Fibroblast of pulmonary artery (primary cell): ENCODE results near the gene STEAP3.

Experiments
- DNase-seq: peaks from one replicate; pipeline ENCODE4 v3.0.0-alpha.2; 2010; ENCODE audit warnings: low read depth
- H3K4me3 ChIP-seq: replicated peaks from 2 replicates; pipeline ENCODE4 v1.5.1; 2011; ENCODE audit warnings: low read depth, mild to moderate bottlenecking, control low read depth, low read length, moderate library complexity
- TF ChIP-seq, protein P1 (sequence below): IDR thresholded peaks from 2 replicates; pipeline ENCODE4 v1.5.1; 2011; ENCODE audit warnings: mild to moderate bottlenecking, control low read depth, low read length, inconsistent platforms; ENCODE audit errors: missing control alignments

Gene STEAP3

DNA sequence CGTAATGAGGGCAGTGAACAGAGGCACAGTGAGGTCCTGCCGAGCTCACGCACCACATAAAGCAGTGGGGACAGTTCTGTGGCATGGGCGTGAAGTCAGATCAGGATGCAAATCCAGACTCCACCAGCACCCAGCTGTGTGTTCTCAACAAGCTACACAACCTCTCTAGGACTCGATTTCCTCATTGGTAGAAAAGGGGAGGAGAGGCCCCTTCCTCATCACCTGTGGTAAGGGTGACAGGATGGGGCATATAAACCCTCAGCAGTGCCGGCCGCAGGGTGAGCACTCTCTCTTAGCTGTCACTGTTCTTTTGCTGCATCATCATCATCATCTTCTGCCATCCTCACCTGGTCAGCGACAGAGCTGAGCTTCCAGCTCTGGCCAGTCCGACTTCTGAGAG is 88.2 kb downstream of the STEAP3 start:
- H3K4me3 ChIP-seq: no peak overlapping the region
- TF ChIP-seq, protein P1, sequence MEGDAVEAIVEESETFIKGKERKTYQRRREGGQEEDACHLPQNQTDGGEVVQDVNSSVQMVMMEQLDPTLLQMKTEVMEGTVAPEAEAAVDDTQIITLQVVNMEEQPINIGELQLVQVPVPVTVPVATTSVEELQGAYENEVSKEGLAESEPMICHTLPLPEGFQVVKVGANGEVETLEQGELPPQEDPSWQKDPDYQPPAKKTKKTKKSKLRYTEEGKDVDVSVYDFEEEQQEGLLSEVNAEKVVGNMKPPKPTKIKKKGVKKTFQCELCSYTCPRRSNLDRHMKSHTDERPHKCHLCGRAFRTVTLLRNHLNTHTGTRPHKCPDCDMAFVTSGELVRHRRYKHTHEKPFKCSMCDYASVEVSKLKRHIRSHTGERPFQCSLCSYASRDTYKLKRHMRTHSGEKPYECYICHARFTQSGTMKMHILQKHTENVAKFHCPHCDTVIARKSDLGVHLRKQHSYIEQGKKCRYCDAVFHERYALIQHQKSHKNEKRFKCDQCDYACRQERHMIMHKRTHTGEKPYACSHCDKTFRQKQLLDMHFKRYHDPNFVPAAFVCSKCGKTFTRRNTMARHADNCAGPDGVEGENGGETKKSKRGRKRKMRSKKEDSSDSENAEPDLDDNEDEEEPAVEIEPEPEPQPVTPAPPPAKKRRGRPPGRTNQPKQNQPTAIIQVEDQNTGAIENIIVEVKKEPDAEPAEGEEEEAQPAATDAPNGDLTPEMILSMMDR: no peak
- no peak for DNase-seq
